HCT116 (cell line): Measurements from ENCODE around the gene FNDC3A. TPM values are rescaled to one million over a fixed set of nuclear protein-coding genes. Genes with fewer than 3 reads are reported as not detected.
A peak's percentile ranks its signal among the peaks of the same experiment; 100 is the strongest.

ENCODE experiments used
- ATAC-seq: fragments of 200-7000 bp; cut with Tn5 transposase; 2 replicates; pipeline ENCODE4 v1.9.1; 2020; ENCODE audit warnings: mild to moderate bottlenecking, moderate library complexity
- BruUV-seq: library from RNA; stranded (reverse); fragments of 400-500 nt; replicated peaks from 2 replicates; lab custom pipeline; 2021; lab: Mats Ljungman, UMichigan
- CTCF ChIA-PET: fragments of 300-600 bp; sonication (Branson Sonifier 250); formaldehyde crosslinking; loops from one replicate; lab custom pipeline; 2021; ENCODE audit warnings: antibody characterized with exemption; lab: Charles Lee
- POLR2A ChIA-PET: fragments of 300-600, 350-600 bp; sonication (Branson Sonifier 250); formaldehyde crosslinking; loops from one replicate; lab custom pipeline; 2021; ENCODE audit warnings: antibody characterized with exemption; lab: Charles Lee
- RAD21 ChIA-PET, 2 experiments: fragments of 300-600 bp; sonication (Branson Sonifier 250); formaldehyde crosslinking; loops; one replicate each; lab custom pipeline; 2023; ENCODE audit warnings: low total read pairs in 2 of 2; ENCODE audit not compliant: uncharacterized antibody in 2 of 2, unreplicated experiment in 2 of 2, low non-redundant PET in 1 of 2; lab: Charles Lee
- DNase-seq: peaks from one replicate; pipeline ENCODE4 v3.0.0-alpha.2; 2010; ENCODE audit warnings: low read depth, low spot score
- H2AFZ ChIP-seq: fragments of 200-600 bp; shearing (Covaris generic), sonication (generic); 2 replicates; pipeline ENCODE4 v1.6.1; 2017; ENCODE audit warnings: low read depth, mixed run types, mixed read lengths, antibody characterized with exemption, low read length; ENCODE audit not compliant: poor library complexity, severe bottlenecking
- H3K27ac ChIP-seq: 2 replicates; pipeline ENCODE4 v1.5.1; 2012; ENCODE audit warnings: low read depth, low read length
- H3K27me3 ChIP-seq: fragments of 200-600 bp; sonication (generic); 2 replicates; pipeline ENCODE4 v1.6.1; 2016; ENCODE audit warnings: mixed run types, low read length, mixed read lengths; ENCODE audit not compliant: insufficient read depth
- H3K36me3 ChIP-seq, 2 experiments: fragments of 200-500 bp in 1 of 2; fragments of 200-600 bp in 1 of 2; sonication (Bioruptor generic) in 1 of 2; sonication (generic) in 1 of 2; 2 replicates each; pipeline versions ENCODE4 v1.5.1 to v1.6.1; 2014 to 2016; ENCODE audit warnings: low read length in 2 of 2, inconsistent platforms in 1 of 2, mixed read lengths in 1 of 2, mixed run types in 1 of 2; ENCODE audit not compliant: insufficient read depth in 2 of 2, control insufficient read depth in 1 of 2
- H3K4me1 ChIP-seq, 2 experiments: fragments of 200-600 bp in 1 of 2; sonication (generic) in 1 of 2; 2 replicates each; pipeline versions ENCODE4 v1.5.1 to v1.6.1; 2012 to 2017; ENCODE audit warnings: low read length in 2 of 2, inconsistent platforms in 1 of 2, mild to moderate bottlenecking in 1 of 2, mixed read lengths in 1 of 2, mixed run types in 1 of 2, moderate library complexity in 1 of 2; ENCODE audit not compliant: insufficient read depth in 2 of 2, control insufficient read depth in 1 of 2
- H3K4me2 ChIP-seq: fragments of 200-600 bp; sonication (generic); 2 replicates; pipeline ENCODE4 v1.6.1; 2017; ENCODE audit warnings: mixed run types, low read length, mixed read lengths
- H3K4me3 ChIP-seq, 2 experiments: fragments of 200-600 bp in 1 of 2; sonication (generic) in 1 of 2; replicated peaks in 1 of 2; 2 replicates each; pipeline ENCODE4 v1.5.1; 2011 to 2016; ENCODE audit warnings: low read length in 2 of 2, control low read depth in 1 of 2, low read depth in 1 of 2, mild to moderate bottlenecking in 1 of 2, mixed read lengths in 1 of 2, mixed run types in 1 of 2
- H3K79me2 ChIP-seq: fragments of 200-600 bp; sonication (generic); 2 replicates; pipeline ENCODE4 v1.6.1; 2017; ENCODE audit warnings: mild to moderate bottlenecking, mixed run types, low read length, moderate library complexity, mixed read lengths; ENCODE audit not compliant: insufficient read depth
- H3K9ac ChIP-seq: fragments of 200-600 bp; sonication (generic); 2 replicates; pipeline ENCODE4 v1.6.1; 2016; ENCODE audit warnings: low read length, mixed read lengths
- H3K9me2 ChIP-seq: fragments of 200-600 bp; sonication (generic), shearing (Covaris generic); 2 replicates; pipeline ENCODE4 v1.6.1; 2017; ENCODE audit warnings: mixed run types, mild to moderate bottlenecking, moderate library complexity; ENCODE audit not compliant: insufficient read depth
- H3K9me3 ChIP-seq, 2 experiments: fragments of 200-500 bp in 1 of 2; fragments of 200-600 bp in 1 of 2; sonication (Bioruptor generic) in 1 of 2; sonication (generic) in 1 of 2; 2 replicates each; pipeline ENCODE4 v1.6.1; 2014 to 2017; ENCODE audit warnings: low read length in 2 of 2, mixed read lengths in 2 of 2, inconsistent platforms in 1 of 2, low read depth in 1 of 2, mild to moderate bottlenecking in 1 of 2, mixed run types in 1 of 2, moderate library complexity in 1 of 2; ENCODE audit not compliant: control insufficient read depth in 1 of 2, insufficient read depth in 1 of 2
- H4K20me1 ChIP-seq: fragments of 200-600 bp; sonication (generic), shearing (Covaris generic); 2 replicates; pipeline ENCODE4 v1.6.1; 2017; ENCODE audit warnings: mixed run types, mild to moderate bottlenecking, moderate library complexity; ENCODE audit not compliant: insufficient read depth
- CBX3 ChIP-seq: IDR thresholded peaks from 2 replicates; pipeline ENCODE4 v1.6.1; 2012; ENCODE audit warnings: low read depth
- CEBPB ChIP-seq: IDR thresholded peaks from 2 replicates; pipeline ENCODE4 v1.6.1; 2012; ENCODE audit warnings: low read depth
- ELF1 ChIP-seq: IDR thresholded peaks from 2 replicates; pipeline ENCODE4 v1.6.1; 2012; ENCODE audit warnings: low read depth, borderline replicate concordance
- EZH2 ChIP-seq: fragments of 200-600 bp; sonication (generic); IDR thresholded peaks from 2 replicates; pipeline ENCODE4 v1.6.1; 2017; ENCODE audit warnings: antibody characterized with exemption, mixed run types
- EZH2phosphoT487 ChIP-seq: fragments of 200-600 bp; IDR thresholded peaks from 2 replicates; pipeline ENCODE4 v1.6.1; 2018; ENCODE audit warnings: antibody characterized with exemption, borderline replicate concordance
- POLR2A ChIP-seq: IDR thresholded peaks from 2 replicates; pipeline ENCODE4 v1.7.0; 2011; ENCODE audit warnings: borderline replicate concordance; ENCODE audit not compliant: insufficient read depth, insufficient read length; ENCODE audit errors: extremely low read depth
- RAD21 ChIP-seq: IDR thresholded peaks from 2 replicates; pipeline ENCODE4 v1.6.1; 2012; ENCODE audit warnings: low read depth, mild to moderate bottlenecking
- SIN3A ChIP-seq: IDR thresholded peaks from 2 replicates; pipeline ENCODE4 v1.6.1; 2012; ENCODE audit warnings: low read depth
- SP1 ChIP-seq: IDR thresholded peaks from 2 replicates; pipeline ENCODE4 v1.6.1; 2012; ENCODE audit warnings: low read depth
- YY1 ChIP-seq: IDR thresholded peaks from 2 replicates; pipeline ENCODE4 v1.6.1; 2011; ENCODE audit warnings: low read length, low read depth, moderate library complexity, mild to moderate bottlenecking; ENCODE audit not compliant: insufficient replicate concordance; ENCODE audit errors: extremely low read depth
- ZFX ChIP-seq: fragments of 450-650 bp; IDR thresholded peaks from 2 replicates; pipeline ENCODE4 v1.6.1; 2017
- intact Hi-C: fragments of 100-400 bp; cut with micrococcal nuclease; formaldehyde crosslinking; loops from 2 replicates; pipeline ENCODE4 v1.10.0; 2022
- total RNA-seq: library from RNA; stranded (reverse); gene quantifications from one replicate; pipeline ENCODE4 v1.2.1, GENCODE V29; 2021; ENCODE audit not compliant: unreplicated experiment
- TF ChIP-seq, protein P1 (sequence below): IDR thresholded peaks from 2 replicates; pipeline ENCODE4 v1.6.1; 2011; ENCODE audit warnings: mild to moderate bottlenecking, low read length, moderate library complexity; ENCODE audit not compliant: insufficient replicate concordance; ENCODE audit errors: extremely low read depth
- TF ChIP-seq, protein P2 (sequence below): IDR thresholded peaks from 2 replicates; pipeline ENCODE4 v1.6.1; 2012; ENCODE audit warnings: low read depth
- TF ChIP-seq, protein P3 (sequence below): IDR thresholded peaks from 2 replicates; pipeline ENCODE4 v1.6.1; 2012

FNDC3A gene
- total RNA-seq, 1 experiment from 2014 or later: 30.5 TPM

DNA sequence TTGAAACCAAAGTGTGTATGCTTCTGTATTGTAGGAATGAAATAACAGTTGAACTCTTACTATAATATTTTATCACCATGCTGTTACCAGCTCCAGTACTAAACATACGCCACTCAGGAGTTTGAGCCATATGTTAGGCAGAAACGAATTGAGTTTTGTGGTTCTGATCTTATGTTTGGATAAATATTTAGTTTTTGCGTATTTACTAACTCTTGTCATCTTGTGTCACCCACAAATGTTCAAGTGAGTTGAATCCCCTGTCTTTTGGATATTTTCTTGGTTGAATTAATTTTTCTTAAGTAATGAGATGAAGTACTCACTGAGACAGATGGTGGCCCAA is 1.5 kb downstream of the FNDC3A start:
- Histone ChIP-seq H3K79me2 (peaks cover 54% of the 10 kb centered on the region), H3K4me1 (peaks cover 11 to 18% of the 10 kb centered on the region in 2 experiments; a peak in 3 of 4 replicates), H4K20me1 (no peaks in the 10 kb centered on the region), H3K27ac (peak overlapping the region; percentile 97; the same call in 1 of the 2 replicates), H3K9me3 (peaks cover 0 to 11% of the 10 kb centered on the region in 2 experiments; a peak in 1 of 4 replicates), H3K9ac (peak overlapping the region; percentile 74), H3K4me3 (peak overlapping the region; percentile 58 to 62), H2AFZ (no peak overlapping the region), H3K27me3 (no peaks in the 10 kb centered on the region), H3K36me3 (no peaks in the 10 kb centered on the region), H3K9me2 (no peaks in the 10 kb centered on the region), H3K4me2 (peak overlapping the region; percentile 71)
- TF ChIP-seq, protein P1, sequence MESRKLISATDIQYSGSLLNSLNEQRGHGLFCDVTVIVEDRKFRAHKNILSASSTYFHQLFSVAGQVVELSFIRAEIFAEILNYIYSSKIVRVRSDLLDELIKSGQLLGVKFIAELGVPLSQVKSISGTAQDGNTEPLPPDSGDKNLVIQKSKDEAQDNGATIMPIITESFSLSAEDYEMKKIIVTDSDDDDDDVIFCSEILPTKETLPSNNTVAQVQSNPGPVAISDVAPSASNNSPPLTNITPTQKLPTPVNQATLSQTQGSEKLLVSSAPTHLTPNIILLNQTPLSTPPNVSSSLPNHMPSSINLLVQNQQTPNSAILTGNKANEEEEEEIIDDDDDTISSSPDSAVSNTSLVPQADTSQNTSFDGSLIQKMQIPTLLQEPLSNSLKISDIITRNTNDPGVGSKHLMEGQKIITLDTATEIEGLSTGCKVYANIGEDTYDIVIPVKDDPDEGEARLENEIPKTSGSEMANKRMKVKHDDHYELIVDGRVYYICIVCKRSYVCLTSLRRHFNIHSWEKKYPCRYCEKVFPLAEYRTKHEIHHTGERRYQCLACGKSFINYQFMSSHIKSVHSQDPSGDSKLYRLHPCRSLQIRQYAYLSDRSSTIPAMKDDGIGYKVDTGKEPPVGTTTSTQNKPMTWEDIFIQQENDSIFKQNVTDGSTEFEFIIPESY: no peak
- TF ChIP-seq POLR2A (no peak), ZFX (no peak), YY1 (no peak), RAD21 (no peak), SP1 (no peak), ELF1 (no peak), EZH2 (no peak), EZH2phosphoT487 (no peak), CEBPB (no peak), SIN3A (no peak), CBX3 (no peak)
- TF ChIP-seq, protein P2, sequence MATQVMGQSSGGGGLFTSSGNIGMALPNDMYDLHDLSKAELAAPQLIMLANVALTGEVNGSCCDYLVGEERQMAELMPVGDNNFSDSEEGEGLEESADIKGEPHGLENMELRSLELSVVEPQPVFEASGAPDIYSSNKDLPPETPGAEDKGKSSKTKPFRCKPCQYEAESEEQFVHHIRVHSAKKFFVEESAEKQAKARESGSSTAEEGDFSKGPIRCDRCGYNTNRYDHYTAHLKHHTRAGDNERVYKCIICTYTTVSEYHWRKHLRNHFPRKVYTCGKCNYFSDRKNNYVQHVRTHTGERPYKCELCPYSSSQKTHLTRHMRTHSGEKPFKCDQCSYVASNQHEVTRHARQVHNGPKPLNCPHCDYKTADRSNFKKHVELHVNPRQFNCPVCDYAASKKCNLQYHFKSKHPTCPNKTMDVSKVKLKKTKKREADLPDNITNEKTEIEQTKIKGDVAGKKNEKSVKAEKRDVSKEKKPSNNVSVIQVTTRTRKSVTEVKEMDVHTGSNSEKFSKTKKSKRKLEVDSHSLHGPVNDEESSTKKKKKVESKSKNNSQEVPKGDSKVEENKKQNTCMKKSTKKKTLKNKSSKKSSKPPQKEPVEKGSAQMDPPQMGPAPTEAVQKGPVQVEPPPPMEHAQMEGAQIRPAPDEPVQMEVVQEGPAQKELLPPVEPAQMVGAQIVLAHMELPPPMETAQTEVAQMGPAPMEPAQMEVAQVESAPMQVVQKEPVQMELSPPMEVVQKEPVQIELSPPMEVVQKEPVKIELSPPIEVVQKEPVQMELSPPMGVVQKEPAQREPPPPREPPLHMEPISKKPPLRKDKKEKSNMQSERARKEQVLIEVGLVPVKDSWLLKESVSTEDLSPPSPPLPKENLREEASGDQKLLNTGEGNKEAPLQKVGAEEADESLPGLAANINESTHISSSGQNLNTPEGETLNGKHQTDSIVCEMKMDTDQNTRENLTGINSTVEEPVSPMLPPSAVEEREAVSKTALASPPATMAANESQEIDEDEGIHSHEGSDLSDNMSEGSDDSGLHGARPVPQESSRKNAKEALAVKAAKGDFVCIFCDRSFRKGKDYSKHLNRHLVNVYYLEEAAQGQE: no peak
- TF ChIP-seq, protein P3, sequence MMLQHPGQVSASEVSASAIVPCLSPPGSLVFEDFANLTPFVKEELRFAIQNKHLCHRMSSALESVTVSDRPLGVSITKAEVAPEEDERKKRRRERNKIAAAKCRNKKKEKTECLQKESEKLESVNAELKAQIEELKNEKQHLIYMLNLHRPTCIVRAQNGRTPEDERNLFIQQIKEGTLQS: no peak
- TSS peak; percentile 56 for BruUV-seq
- ChIA-PET RAD21 (no interaction called here), POLR2A (no interaction called here), CTCF (no interaction called here)
- intact Hi-C loops: loop anchor here (5.0 kb wide), 1 partner anchor 120 kb away; no protein-coding TSS in a partner anchor
- DNase-seq (no peak), ATAC-seq (no peak)
